ENCODE results near the gene SYT1. TPM values are rescaled to one million over a fixed set of nuclear protein-coding genes. Genes with fewer than 3 reads are reported as not detected.

SYT1 gene
- total RNA-seq, 2 experiments from 2014 or later, result not detected

- intact Hi-C loops (cut with DNase I, micrococcal nuclease), result no loop called here
- no peak for TF ChIP-seq CTCF (IDR thresholded peaks at IDR 0.05)
- ChIA-PET POLR2A (no interaction called here), CTCF (no interaction called here)
- H3K4me1 Mint-ChIP-seq (ENCODE audit: low read depth), result no peaks in the 10 kb centered on the region
- Histone ChIP-seq H3K9me3 (ENCODE audit: control insufficient read depth in 1 of 2, insufficient read depth in 1 of 2, low read length in 2 of 2) (no peaks in the 10 kb centered on the region), H3K27ac (ENCODE audit: low read depth in 1 of 2, low read length in 2 of 2) (no peak overlapping the region), H3K27me3 (ENCODE audit: control insufficient read depth in 1 of 2, insufficient read depth in 2 of 2, low read length in 2 of 2) (no peaks in the 10 kb centered on the region), H3K4me1 (ENCODE audit: insufficient read depth, low read length) (no peaks in the 10 kb centered on the region), H3K4me3 (ENCODE audit: low read length) (no peak overlapping the region), H3K36me3 (ENCODE audit: insufficient read depth, low read length) (no peaks in the 10 kb centered on the region)
- ATAC-seq (ENCODE audit: poor library complexity), result no peak
- H3K4me3 Mint-ChIP-seq, result no peak overlapping the region
- DNase-seq, result no peak
- H3K36me3 Mint-ChIP-seq (ENCODE audit: low read depth), result no peaks in the 10 kb centered on the region
- no peaks in the 10 kb centered on the region for H3K9me3 Mint-ChIP-seq
- H3K27ac Mint-ChIP-seq, result no peak overlapping the region
- H3K27me3 Mint-ChIP-seq, result no peaks in the 10 kb centered on the region
Observed at GRCh38 chr12:79384551-79384950, 520.0 kb downstream of the SYT1 start.

- Histone ChIP-seq H3K27ac (ENCODE audit: low read depth in 1 of 2, low read length in 2 of 2) (no peak overlapping the region), H3K4me3 (ENCODE audit: low read length) (no peak overlapping the region), H3K27me3 (ENCODE audit: control insufficient read depth in 1 of 2, insufficient read depth in 2 of 2, low read length in 2 of 2) (no peaks in the 10 kb centered on the region), H3K9me3 (ENCODE audit: control insufficient read depth in 1 of 2, insufficient read depth in 1 of 2, low read length in 2 of 2) (no peaks in the 10 kb centered on the region), H3K4me1 (ENCODE audit: insufficient read depth, low read length) (no peaks in the 10 kb centered on the region), H3K36me3 (ENCODE audit: insufficient read depth, low read length) (no peaks in the 10 kb centered on the region)
- Mint-ChIP-seq H3K36me3 (ENCODE audit: low read depth) (no peaks in the 10 kb centered on the region), H3K27ac (no peak overlapping the region), H3K9me3 (no peaks in the 10 kb centered on the region), H3K4me3 (no peak overlapping the region), H3K27me3 (no peaks in the 10 kb centered on the region), H3K4me1 (ENCODE audit: low read depth) (no peaks in the 10 kb centered on the region)
- POLR2A ChIA-PET, result no interaction called here
- DNase-seq (no peak), ATAC-seq (ENCODE audit: poor library complexity) (no peak)
- intact Hi-C loops (cut with DNase I, micrococcal nuclease), result no loop called here
- no peak for TF ChIP-seq CTCF (IDR thresholded peaks at IDR 0.05)
- CTCF ChIA-PET, result no interaction called here
Observed at GRCh38 chr12:79388011-79388410, 523.4 kb downstream of the SYT1 start.

GRCh38 chr12:79393842-79394241, 529.3 kb downstream of the SYT1 start:
- TF ChIP-seq CTCF (IDR thresholded peaks at IDR 0.05), result no peak
- Histone ChIP-seq H3K4me1 (ENCODE audit: insufficient read depth, low read length) (no peaks in the 10 kb centered on the region), H3K9me3 (ENCODE audit: control insufficient read depth in 1 of 2, insufficient read depth in 1 of 2, low read length in 2 of 2) (no peaks in the 10 kb centered on the region), H3K4me3 (ENCODE audit: low read length) (no peak overlapping the region), H3K36me3 (ENCODE audit: insufficient read depth, low read length) (no peaks in the 10 kb centered on the region), H3K27ac (ENCODE audit: low read depth in 1 of 2, low read length in 2 of 2) (no peak overlapping the region), H3K27me3 (ENCODE audit: control insufficient read depth in 1 of 2, insufficient read depth in 2 of 2, low read length in 2 of 2) (no peaks in the 10 kb centered on the region)
- Mint-ChIP-seq H3K27me3 (no peaks in the 10 kb centered on the region), H3K9me3 (peaks cover 2% of the 10 kb centered on the region), H3K36me3 (ENCODE audit: low read depth) (no peaks in the 10 kb centered on the region), H3K4me3 (no peak overlapping the region), H3K4me1 (ENCODE audit: low read depth) (no peaks in the 10 kb centered on the region), H3K27ac (no peak overlapping the region)
- intact Hi-C loops (cut with DNase I, micrococcal nuclease), result no loop called here
- DNase-seq, result no peak
- no peak for ATAC-seq (ENCODE audit: poor library complexity)
- CTCF ChIA-PET, result interaction anchor here (0.8 kb wide), 1 partner anchor 81 kb away, joined by 3 read pairs; no protein-coding TSS in a partner anchor
- POLR2A ChIA-PET, result no interaction called here
